H1 (cell line): Measurements from ENCODE around the gene CDK13. TPM values are rescaled to one million over a fixed set of nuclear protein-coding genes. Genes with fewer than 3 reads are reported as not detected.

Experiments used
- CTCF ChIA-PET: fragments of 300-600 bp; sonication (Branson Sonifier 250); formaldehyde crosslinking; loops from one replicate; lab custom pipeline; 2021; ENCODE audit not compliant: partially characterized antibody; lab: Charles Lee
- POLR2A ChIA-PET: fragments of 300-600 bp; sonication (Branson Sonifier 250); formaldehyde crosslinking; loops from one replicate; lab custom pipeline; 2021; ENCODE audit warnings: inconsistent platforms; ENCODE audit not compliant: partially characterized antibody; lab: Charles Lee
- DNase-seq, 2 experiments: peaks; one replicate each; pipeline versions ENCODE4 v3.0.0 to v3.0.0-alpha.2; 2010 to 2022; ENCODE audit warnings: low spot score in 2 of 2, low read depth in 1 of 2, mixed read lengths in 1 of 2
- FAIRE-seq: peaks from 2 replicates; lab custom pipeline; 2011; peaks lifted over from hg19 to GRCh38; lab: Jason Lieb, UNC
- H2AFZ ChIP-seq: 2 replicates; pipeline ENCODE4 v1.8.1; 2012; ENCODE audit warnings: low read length, inconsistent platforms
- H2AK5ac ChIP-seq: 2 replicates; pipeline ENCODE4 v1.6.1; 2013; ENCODE audit warnings: low read depth, low read length
- H2BK120ac ChIP-seq: replicated peaks from 2 replicates; pipeline ENCODE3; 2013; ENCODE audit warnings: low read depth, low read length, inconsistent platforms
- H2BK12ac ChIP-seq: 2 replicates; pipeline ENCODE4 v1.6.1; 2013; ENCODE audit warnings: low read depth, low read length
- H2BK15ac ChIP-seq: 2 replicates; pipeline ENCODE4 v1.6.1; 2013; ENCODE audit warnings: low read length
- H2BK20ac ChIP-seq: 2 replicates; pipeline ENCODE4 v1.6.1; 2013; ENCODE audit warnings: low read length
- H2BK5ac ChIP-seq: 2 replicates; pipeline ENCODE4 v1.6.1; 2013; ENCODE audit warnings: low read depth, low read length
- H3K14ac ChIP-seq: 2 replicates; pipeline ENCODE4 v1.6.1; 2013; ENCODE audit warnings: inconsistent platforms; ENCODE audit not compliant: insufficient read length
- H3K18ac ChIP-seq: 2 replicates; pipeline ENCODE4 v1.6.1; 2013; ENCODE audit warnings: low read length; ENCODE audit errors: extremely low read depth
- H3K23ac ChIP-seq: 2 replicates; pipeline ENCODE4 v1.6.1; 2013; ENCODE audit warnings: inconsistent platforms; ENCODE audit not compliant: insufficient read length
- H3K23me2 ChIP-seq: 2 replicates; pipeline ENCODE4 v1.6.1; 2013; ENCODE audit warnings: low read depth, low read length
- H3K27ac ChIP-seq: 2 replicates; pipeline ENCODE4 v1.6.1; 2011; ENCODE audit warnings: low read depth, low read length, inconsistent platforms
- H3K27me3 ChIP-seq, 4 experiments: replicated peaks in 1 of 4; 1 replicate in 1 of 4; 2 replicates in 3 of 4; pipeline versions ENCODE4 v1.6.1 to v1.8.1; 2011 to 2013; ENCODE audit warnings: low read length in 3 of 4, mild to moderate bottlenecking in 3 of 4, inconsistent platforms in 2 of 4, mixed read lengths in 2 of 4, moderate library complexity in 1 of 4; ENCODE audit not compliant: control insufficient read depth in 3 of 4, insufficient read depth in 3 of 4; ENCODE audit errors: extremely low read depth in 1 of 4
- H3K36me3 ChIP-seq, 4 experiments: 2 replicates each; pipeline versions ENCODE4 v1.6.1 to v1.8.1; 2011 to 2013; ENCODE audit warnings: mild to moderate bottlenecking in 4 of 4, low read length in 3 of 4, moderate library complexity in 2 of 4, control low read depth in 1 of 4, inconsistent platforms in 1 of 4; ENCODE audit not compliant: insufficient read depth in 4 of 4, control insufficient read depth in 2 of 4
- H3K4ac ChIP-seq: replicated peaks from 2 replicates; pipeline ENCODE3; 2013; ENCODE audit warnings: low read length, low read depth, mixed read lengths, inconsistent platforms; ENCODE audit not compliant: insufficient read length
- H3K4me1 ChIP-seq, 4 experiments: replicated peaks in 1 of 4; 1 replicate in 1 of 4; 2 replicates in 3 of 4; pipeline versions ENCODE4 v1.6.1 to v1.8.1; 2011 to 2013; ENCODE audit warnings: low read length in 3 of 4, inconsistent platforms in 2 of 4, mixed read lengths in 1 of 4; ENCODE audit not compliant: insufficient read depth in 4 of 4, control insufficient read depth in 3 of 4
- H3K4me2 ChIP-seq, 2 experiments: 2 replicates each; pipeline versions ENCODE4 v1.6.1 to v1.8.1; 2011 to 2013; ENCODE audit warnings: low read depth in 2 of 2, low read length in 2 of 2, control low read depth in 1 of 2, inconsistent platforms in 1 of 2, mild to moderate bottlenecking in 1 of 2; ENCODE audit not compliant: insufficient read depth in 1 of 2
- H3K4me3 ChIP-seq, 4 experiments: fragments of 200-600, 300-600 bp in 1 of 4; sonication (generic), shearing (Covaris generic), sonication (Bioruptor Twin) in 1 of 4; 2 replicates each; pipeline versions ENCODE4 v1.5.1 to v1.8.1; 2011 to 2016; ENCODE audit warnings: low read length in 4 of 4, low read depth in 3 of 4, control low read depth in 2 of 4, inconsistent platforms in 2 of 4, mild to moderate bottlenecking in 2 of 4, mixed read lengths in 1 of 4, moderate library complexity in 1 of 4; ENCODE audit not compliant: insufficient read depth in 2 of 4; ENCODE audit errors: extremely low read depth in 1 of 4
- H3K56ac ChIP-seq: replicated peaks from 2 replicates; pipeline ENCODE3; 2013; ENCODE audit warnings: low read depth, mild to moderate bottlenecking, mixed read lengths, low read length, inconsistent platforms; ENCODE audit not compliant: insufficient read length
- H3K79me1 ChIP-seq: 2 replicates; pipeline ENCODE4 v1.6.1; 2013; ENCODE audit warnings: low read depth, low read length, control low read depth
- H3K79me2 ChIP-seq, 2 experiments: 2 replicates each; pipeline versions ENCODE4 v1.6.1 to v1.8.1; 2012 to 2013; ENCODE audit warnings: low read length in 2 of 2, mild to moderate bottlenecking in 2 of 2, inconsistent platforms in 1 of 2; ENCODE audit not compliant: insufficient read depth in 2 of 2, control insufficient read depth in 1 of 2
- H3K9ac ChIP-seq, 4 experiments: replicated peaks in 1 of 4; 1 replicate in 1 of 4; 2 replicates in 3 of 4; pipeline versions ENCODE4 v1.6.1 to v1.8.1; 2011 to 2013; ENCODE audit warnings: low read depth in 3 of 4, low read length in 3 of 4, control low read depth in 2 of 4, mild to moderate bottlenecking in 2 of 4, moderate library complexity in 2 of 4, inconsistent platforms in 1 of 4; ENCODE audit errors: extremely low read depth in 1 of 4
- H3K9me3 ChIP-seq, 2 experiments: 2 replicates each; pipeline versions ENCODE4 v1.6.1 to v1.8.1; 2012 to 2013; ENCODE audit warnings: mild to moderate bottlenecking in 2 of 2, moderate library complexity in 2 of 2, control low read depth in 1 of 2, inconsistent platforms in 1 of 2, low read depth in 1 of 2, low read length in 1 of 2, mixed read lengths in 1 of 2; ENCODE audit not compliant: insufficient read depth in 2 of 2
- H4K20me1 ChIP-seq, 2 experiments: replicated peaks in 1 of 2; 2 replicates each; pipeline versions ENCODE3 to v1.8.1; 2011 to 2013; ENCODE audit warnings: inconsistent platforms in 2 of 2, low read length in 2 of 2, mild to moderate bottlenecking in 1 of 2; ENCODE audit not compliant: insufficient read depth in 2 of 2, control insufficient read depth in 1 of 2
- H4K5ac ChIP-seq: 2 replicates; pipeline ENCODE4 v1.6.1; 2013; ENCODE audit warnings: low read length, low read depth, mixed read lengths, inconsistent platforms; ENCODE audit not compliant: insufficient read length
- H4K8ac ChIP-seq: 2 replicates; pipeline ENCODE4 v1.8.0; 2013; ENCODE audit warnings: mild to moderate bottlenecking, moderate library complexity, low read length, inconsistent platforms; ENCODE audit not compliant: insufficient read depth; ENCODE audit errors: extremely low read depth
- H4K91ac ChIP-seq: replicated peaks from 2 replicates; pipeline ENCODE3; 2013; ENCODE audit warnings: low read length, mixed read lengths, inconsistent platforms; ENCODE audit not compliant: insufficient read length
- BRCA1 ChIP-seq: IDR thresholded peaks from 2 replicates; pipeline ENCODE4 v1.6.1; 2012; ENCODE audit warnings: low read depth, low read length, improper control_type of control experiment
- CEBPB ChIP-seq: IDR thresholded peaks from 2 replicates; pipeline ENCODE4 v1.6.1; 2012; ENCODE audit warnings: low read depth, low read length
- CTBP2 ChIP-seq: IDR thresholded peaks from 2 replicates; pipeline ENCODE4 v1.7.0; 2011; ENCODE audit warnings: borderline replicate concordance, mild to moderate bottlenecking, moderate library complexity, mixed read lengths, low read length; ENCODE audit not compliant: insufficient read depth, insufficient read length
- GTF2F1 ChIP-seq: IDR thresholded peaks from 2 replicates; pipeline ENCODE4 v1.6.1; 2012; ENCODE audit warnings: low read depth, low read length, improper control_type of control experiment, borderline replicate concordance
- JUND ChIP-seq: IDR thresholded peaks from 2 replicates; pipeline ENCODE4 v1.6.1; 2011; ENCODE audit warnings: mild to moderate bottlenecking, improper control_type of control experiment, low read length
- RNF2 ChIP-seq: fragments of 200-900, 300-1000 bp; sonication (generic); IDR thresholded peaks from 2 replicates; pipeline ENCODE4 v1.7.1; 2016; ENCODE audit warnings: borderline replicate concordance, low read depth, mild to moderate bottlenecking, antibody characterized with exemption, low read length; ENCODE audit not compliant: poor library complexity, severe bottlenecking; ENCODE audit errors: missing control alignments
- SP1 ChIP-seq: IDR thresholded peaks from 2 replicates; pipeline ENCODE4 v1.6.1; 2011; ENCODE audit warnings: low read depth, low read length
- WGBS, 2 experiments: shearing (Covaris generic) in 1 of 2; methylation state at CpG; one replicate each; pipeline versions ENCODE4 v1.1.6 to v1.1.7; 2013 to 2015; ENCODE audit warnings: low lambda C conversion rate in 2 of 2, mixed read lengths in 2 of 2, inconsistent platforms in 1 of 2, low coverage in 1 of 2, missing lambda C conversion rate in 1 of 2; ENCODE audit not compliant: insufficient replicate concordance in 2 of 2, insufficient coverage in 1 of 2, insufficient read length in 1 of 2; ENCODE audit errors: extremely low coverage in 1 of 2, missing lambda C conversion rate in 1 of 2; 5-methylcytosine and 5-hydroxymethylcytosine counted together
- polyA plus RNA-seq, 7 experiments: library from polyadenylated mRNA; depleted of rRNA in 3 of 7; stranded (reverse) in 5 of 7; unstranded in 2 of 7; fragments of >200 nt in 5 of 7; fragments of 200-250 nt in 2 of 7; gene quantifications; 1 replicate in 5 of 7; 2 replicates in 1 of 7; 4 replicates in 1 of 7; pipeline versions ENCODE4 v1.2.1 to v1.2.3, GENCODE V29; 2011 to 2013; ENCODE audit warnings: missing spikeins in 2 of 7, mixed read lengths in 2 of 7
- total RNA-seq: library from RNA; stranded (reverse); fragmentation: NEBNext Ultra II Directional; extraction: Animal tissue kit (Norgen Biotek cat#: 25700); gene quantifications from 2 replicates; pipeline ENCODE4 v1.2.1, GENCODE V29; 2021

Gene CDK13
- total and polyA plus RNA-seq, 2 of the 8 experiments (the other 6 are each of a cell fraction or from before 2014, with no cell fraction given) = 22.6 to 49.5 TPM

DNA sequence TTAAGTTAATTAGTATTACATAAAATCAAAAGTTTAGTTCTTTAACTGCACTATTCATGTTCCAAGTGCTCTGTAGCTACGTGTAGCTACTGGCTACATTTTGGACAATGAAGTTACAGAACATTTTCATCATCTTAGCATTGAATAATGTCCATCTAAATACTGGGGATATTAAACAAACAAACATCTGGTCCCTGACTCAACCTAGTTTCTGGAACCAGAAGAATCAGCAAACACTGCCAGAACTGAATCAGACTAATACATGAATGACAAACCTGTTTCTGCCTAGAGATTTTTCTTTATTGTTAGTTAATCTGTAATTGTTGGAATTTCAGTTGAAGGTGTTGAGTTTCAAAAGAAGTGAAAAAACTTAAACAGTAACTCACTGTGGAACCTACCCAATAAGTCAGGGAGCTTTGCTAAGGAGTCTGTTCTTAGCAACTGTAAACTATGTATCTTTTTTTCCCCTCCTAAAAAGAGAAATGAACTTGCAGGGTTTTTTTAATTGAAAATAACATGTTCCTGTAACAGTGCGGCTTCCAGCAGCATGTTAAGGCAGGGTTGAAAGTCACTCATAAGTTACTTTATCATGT is 58.3 kb downstream of the CDK13 start:
- Histone ChIP-seq H2BK5ac (no peak overlapping the region), H3K36me3 (peaks cover 0 to 19% (median 5%) of the 10 kb centered on the region in 4 experiments; a peak in 4 of 8 replicates), H2BK20ac (no peak overlapping the region), H2AFZ (no peak overlapping the region), H3K18ac (no peak overlapping the region), H4K91ac (no peak overlapping the region), H2BK120ac (no peak overlapping the region), H4K8ac (no peak overlapping the region), H3K79me1 (no peaks in the 10 kb centered on the region), H3K27ac (no peak overlapping the region), H3K23me2 (no peaks in the 10 kb centered on the region; the same call in 1 of the 2 replicates), H4K20me1 (no peaks in the 10 kb centered on the region), H2AK5ac (no peak overlapping the region), H3K27me3 (no peaks in the 10 kb centered on the region), H3K4me1 (no peaks in the 10 kb centered on the region; a peak in 1 of 7 replicates), H3K9ac (no peak overlapping the region), H2BK12ac (no peak overlapping the region), H3K23ac (no peak overlapping the region), H2BK15ac (no peak overlapping the region), H3K4me2 (no peak overlapping the region), H3K4me3 (no peak overlapping the region), H3K79me2 (no peaks in the 10 kb centered on the region), H4K5ac (no peak overlapping the region), H3K9me3 (no peaks in the 10 kb centered on the region), H3K56ac (no peak overlapping the region), H3K4ac (no peak overlapping the region), H3K14ac (no peak overlapping the region)
- ChIA-PET POLR2A (no interaction called here), CTCF (no interaction called here)
- TF ChIP-seq CTBP2 = no peak
- no peak for TF ChIP-seq SP1
- TF ChIP-seq JUND = no peak
- TF ChIP-seq GTF2F1 = no peak
- no peak for TF ChIP-seq BRCA1
- TF ChIP-seq RNF2 = no peak
- no peak for TF ChIP-seq CEBPB
- FAIRE-seq (no peak), DNase-seq (no peak)
- WGBS, 2 experiments = 84% methylated on average over 2 of the region's 2 CpGs; no CpG with 5 or more reads in 1 of the 2 experiments
